Endometrium (tissue), 2 donors: ENCODE results near the gene SMPDL3B.

Source experiments
- FAIRE-seq: peaks from 2 replicates; lab custom pipeline; 2012; peaks lifted over from hg19 to GRCh38; lab: Jason Lieb, UNC
- donor health status: control.
- donor health status: control.

Gene SMPDL3B

GRCh38 chr1:27940870-27941560 is 6.2 kb downstream of the SMPDL3B start:
- no peak for FAIRE-seq

GRCh38 chr1:27941671-27942540 is 7.1 kb downstream of the SMPDL3B start:
- FAIRE-seq: no peak

GRCh38 chr1:27945020-27945419 is 10.2 kb downstream of the SMPDL3B start:
- FAIRE-seq: no peak

- FAIRE-seq: no peak
These were observed 14.2 kb downstream of the SMPDL3B start for GRCh38 chr1:27949027-27949426.

GRCh38 chr1:27951396-27951795 is 16.6 kb downstream of the SMPDL3B start:
- no peak for FAIRE-seq

GRCh38 chr1:27952147-27952546 is 17.3 kb downstream of the SMPDL3B start:
- FAIRE-seq: no peak

- no peak for FAIRE-seq
These were observed 19.4 kb downstream of the SMPDL3B start for GRCh38 chr1:27954186-27954585.

- no peak for FAIRE-seq
These were observed 20.3 kb downstream of the SMPDL3B start for GRCh38 chr1:27955076-27955475.

GRCh38 chr1:27956761-27957160 is 22.0 kb downstream of the SMPDL3B start:
- FAIRE-seq: no peak

GRCh38 chr1:27957655-27958054 is 22.9 kb downstream of the SMPDL3B start:
- FAIRE-seq: no peak

- FAIRE-seq: no peak
These were observed 23.7 kb downstream of the SMPDL3B start for GRCh38 chr1:27958513-27958912.

- FAIRE-seq: no peak
These were observed 25.2 kb downstream of the SMPDL3B start, which contains the start of gene XKR8 for GRCh38 chr1:27959792-27960603. TSS of gene XKR8 (plus strand) at chr1:27959973. CDS start at chr1:27960070, 97 bp downstream.

- no peak for FAIRE-seq
These were observed 26.2 kb downstream of the SMPDL3B start for GRCh38 chr1:27960762-27961645.

GRCh38 chr1:27961646-27962221 is 26.9 kb downstream of the SMPDL3B start:
- no peak for FAIRE-seq

- no peak for FAIRE-seq
These were observed 28.6 kb downstream of the SMPDL3B start for GRCh38 chr1:27963393-27963792.

GRCh38 chr1:27966402-27967105 is 31.8 kb downstream of the SMPDL3B start:
- FAIRE-seq: no peak

- no peak for FAIRE-seq
These were observed 32.5 kb downstream of the SMPDL3B start for GRCh38 chr1:27967106-27967883.

GRCh38 chr1:27967884-27968466 is 33.2 kb downstream of the SMPDL3B start:
- FAIRE-seq: no peak

GRCh38 chr1:27968692-27969091 is 33.9 kb downstream of the SMPDL3B start:
- no peak for FAIRE-seq
